ENCODE data around the gene EPS8L3.

GRCh38 chr1:109717729-109718128 lies 46.0 kb downstream of the EPS8L3 start:
- TF ChIP-seq ZNF232 (CRISPR knock-in tag; IDR thresholded peaks at IDR 0.05) (no peak), ZNF121 (CRISPR knock-in tag; IDR thresholded peaks at IDR 0.05) (no peak), FOXJ3 (CRISPR knock-in tag; IDR thresholded peaks at IDR 0.05; ENCODE audit: borderline replicate concordance) (no peak), CREM (CRISPR knock-in tag; IDR thresholded peaks at IDR 0.05) (no peak), GABPB1 (CRISPR knock-in tag; IDR thresholded peaks at IDR 0.05) (no peak)
